SU-DHL-6 (cell line): ENCODE measurements around the gene PTGES3.

Source experiments
- EZH2phosphoT487 ChIP-seq: fragments of 200-600 bp; sonication (generic), shearing (Covaris generic); conservative IDR thresholded peaks from 2 replicates; pipeline ENCODE4 v1.6.1; 2018; ENCODE audit warnings: mild to moderate bottlenecking, antibody characterized with exemption, low read length, moderate library complexity, mixed read lengths
- TF ChIP-seq, protein P1 (sequence below): fragments of 200-600 bp; sonication (generic); IDR thresholded peaks from one replicate; pipeline ENCODE4 v1.5.1; 2017; ENCODE audit warnings: antibody characterized with exemption, mild to moderate bottlenecking, low read length, moderate library complexity; ENCODE audit not compliant: insufficient read depth, poor library complexity, severe bottlenecking

DNA sequence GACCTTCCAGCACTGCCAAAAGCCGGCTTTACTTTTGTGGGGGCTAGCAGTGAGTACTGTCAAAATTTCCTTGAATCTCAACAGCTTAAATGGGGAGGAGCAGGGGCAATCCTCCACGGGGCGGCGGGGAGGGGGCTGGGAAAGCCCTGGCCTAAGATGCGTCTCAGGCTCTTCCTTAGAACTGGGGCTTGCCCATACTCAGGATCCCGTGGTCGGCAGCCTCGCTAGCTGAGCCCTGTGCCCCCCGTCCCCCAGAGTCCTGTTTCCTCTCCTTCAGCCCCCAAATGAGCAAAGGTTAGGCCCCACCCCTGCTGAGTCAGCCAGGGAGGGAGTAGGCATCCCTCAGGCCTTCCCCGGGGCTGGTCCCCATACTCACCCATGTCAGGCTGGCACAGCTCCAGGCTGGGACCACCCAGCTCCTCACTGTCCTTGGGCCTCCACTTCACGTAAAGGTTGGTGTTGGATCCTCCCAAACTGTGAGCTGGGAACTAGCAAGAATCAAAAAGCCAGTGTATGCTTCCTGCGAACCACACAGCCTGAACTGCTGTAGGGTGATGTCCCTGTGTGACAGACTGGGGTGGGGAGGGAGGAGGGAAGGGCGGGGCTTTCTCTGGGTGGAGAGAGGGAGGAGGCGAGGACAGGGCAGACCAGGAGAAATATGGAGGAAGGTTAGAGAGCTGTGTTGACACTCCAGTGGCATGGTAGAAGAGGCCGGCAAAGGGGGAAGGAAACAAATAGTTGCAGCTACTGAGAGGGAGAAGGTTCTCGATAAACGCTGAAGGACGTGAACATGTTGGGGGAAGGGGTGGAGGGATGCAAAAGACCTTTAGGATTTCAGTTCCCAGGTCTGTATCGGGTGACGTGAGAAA is 52.0 kb downstream of the PTGES3 start:
- TF ChIP-seq, protein P1, sequence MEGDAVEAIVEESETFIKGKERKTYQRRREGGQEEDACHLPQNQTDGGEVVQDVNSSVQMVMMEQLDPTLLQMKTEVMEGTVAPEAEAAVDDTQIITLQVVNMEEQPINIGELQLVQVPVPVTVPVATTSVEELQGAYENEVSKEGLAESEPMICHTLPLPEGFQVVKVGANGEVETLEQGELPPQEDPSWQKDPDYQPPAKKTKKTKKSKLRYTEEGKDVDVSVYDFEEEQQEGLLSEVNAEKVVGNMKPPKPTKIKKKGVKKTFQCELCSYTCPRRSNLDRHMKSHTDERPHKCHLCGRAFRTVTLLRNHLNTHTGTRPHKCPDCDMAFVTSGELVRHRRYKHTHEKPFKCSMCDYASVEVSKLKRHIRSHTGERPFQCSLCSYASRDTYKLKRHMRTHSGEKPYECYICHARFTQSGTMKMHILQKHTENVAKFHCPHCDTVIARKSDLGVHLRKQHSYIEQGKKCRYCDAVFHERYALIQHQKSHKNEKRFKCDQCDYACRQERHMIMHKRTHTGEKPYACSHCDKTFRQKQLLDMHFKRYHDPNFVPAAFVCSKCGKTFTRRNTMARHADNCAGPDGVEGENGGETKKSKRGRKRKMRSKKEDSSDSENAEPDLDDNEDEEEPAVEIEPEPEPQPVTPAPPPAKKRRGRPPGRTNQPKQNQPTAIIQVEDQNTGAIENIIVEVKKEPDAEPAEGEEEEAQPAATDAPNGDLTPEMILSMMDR = no peak
- no peak for TF ChIP-seq EZH2phosphoT487
